Embryonic facial prominence (tissue), 1 donor: ENCODE measurements around the gene HMGB4.

Experiments
- DNase-seq: peaks from one replicate; pipeline ENCODE4 v3.0.0-alpha.2; 2016; ENCODE audit errors: extremely low spot score

Gene HMGB4

GRCh38 chr1:33863779-33864178 is at the start of gene HMGB4:
Gene HMGB4, plus strand, starts transcription at chr1:33864079. Its CDS starts 113 bp downstream, at chr1:33864192.
- no peak for DNase-seq

- no peak for DNase-seq
These were observed 49.7 kb upstream of the HMGB4 start for GRCh38 chr1:33814166-33814565.

- peak; percentile 0 for DNase-seq
These were observed 48.8 kb upstream of the HMGB4 start for GRCh38 chr1:33815061-33815460.

GRCh38 chr1:33818071-33818470 is 45.8 kb upstream of the HMGB4 start:
- DNase-seq, result peak; percentile 5

- DNase-seq, result no peak
These were observed 44.5 kb upstream of the HMGB4 start for GRCh38 chr1:33819290-33819912.

GRCh38 chr1:33819913-33820311 is 44.0 kb upstream of the HMGB4 start:
- DNase-seq, result no peak

GRCh38 chr1:33820804-33821203 is 43.1 kb upstream of the HMGB4 start:
- DNase-seq, result no peak

- no peak for DNase-seq
These were observed 42.6 kb upstream of the HMGB4 start for GRCh38 chr1:33821291-33821690.

- DNase-seq, result no peak
These were observed 41.5 kb upstream of the HMGB4 start for GRCh38 chr1:33822396-33822795.

- no peak for DNase-seq
These were observed 40.5 kb upstream of the HMGB4 start for GRCh38 chr1:33823401-33823800.

GRCh38 chr1:33823830-33824229 is 40.0 kb upstream of the HMGB4 start:
- no peak for DNase-seq

- no peak for DNase-seq
These were observed 39.6 kb upstream of the HMGB4 start for GRCh38 chr1:33824321-33824720.

- no peak for DNase-seq
These were observed 38.9 kb upstream of the HMGB4 start for GRCh38 chr1:33824971-33825370.

GRCh38 chr1:33825506-33825905 is 38.4 kb upstream of the HMGB4 start:
- no peak for DNase-seq

GRCh38 chr1:33826311-33826710 is 37.6 kb upstream of the HMGB4 start:
- DNase-seq, result no peak

- DNase-seq, result no peak
These were observed 37.2 kb upstream of the HMGB4 start for GRCh38 chr1:33826711-33827110.

GRCh38 chr1:33828059-33828458 is 35.8 kb upstream of the HMGB4 start:
- DNase-seq, result no peak

GRCh38 chr1:33828654-33829053 is 35.2 kb upstream of the HMGB4 start:
- no peak for DNase-seq

- DNase-seq, result no peak
These were observed 27.0 kb upstream of the HMGB4 start for GRCh38 chr1:33836911-33837310.

- no peak for DNase-seq
These were observed 26.2 kb upstream of the HMGB4 start for GRCh38 chr1:33837635-33838034.

GRCh38 chr1:33841494-33841893 is 22.4 kb upstream of the HMGB4 start:
- no peak for DNase-seq

- DNase-seq, result no peak
These were observed 21.5 kb upstream of the HMGB4 start for GRCh38 chr1:33842348-33842747.

GRCh38 chr1:33844166-33844565 is 19.7 kb upstream of the HMGB4 start:
- no peak for DNase-seq

GRCh38 chr1:33846861-33847260 is 17.0 kb upstream of the HMGB4 start:
- DNase-seq, result no peak
